Activated CD4-positive, alpha-beta T cell treated with anti-CD3 and anti-CD28 coated beads for 48 hours (primary cell): Measurements from ENCODE around the gene GLO1.
"Not testable (repeated sequence)": the region's sequence is repeated elsewhere in the genome, so short reads cannot be mapped to it uniquely, and the experiment has no call there.

Source experiments
- DNase-seq: peaks from one replicate; pipeline ENCODE4 v3.0.0-alpha.2; 2020

GLO1 gene

GRCh38 chr6:38703949-38704590 is 1.1 kb upstream of the GLO1 start:
- no peak for DNase-seq

- no peak for DNase-seq
Observed at GRCh38 chr6:38701551-38701950, 1.4 kb downstream of the GLO1 start.

- DNase-seq, result not testable (repeated sequence)
Observed at GRCh38 chr6:38699702-38700101, 3.2 kb downstream of the GLO1 start.

GRCh38 chr6:38697846-38698245 is 5.1 kb downstream of the GLO1 start:
- no peak for DNase-seq

GRCh38 chr6:38696345-38696744 is 6.6 kb downstream of the GLO1 start:
- no peak for DNase-seq

DNA sequence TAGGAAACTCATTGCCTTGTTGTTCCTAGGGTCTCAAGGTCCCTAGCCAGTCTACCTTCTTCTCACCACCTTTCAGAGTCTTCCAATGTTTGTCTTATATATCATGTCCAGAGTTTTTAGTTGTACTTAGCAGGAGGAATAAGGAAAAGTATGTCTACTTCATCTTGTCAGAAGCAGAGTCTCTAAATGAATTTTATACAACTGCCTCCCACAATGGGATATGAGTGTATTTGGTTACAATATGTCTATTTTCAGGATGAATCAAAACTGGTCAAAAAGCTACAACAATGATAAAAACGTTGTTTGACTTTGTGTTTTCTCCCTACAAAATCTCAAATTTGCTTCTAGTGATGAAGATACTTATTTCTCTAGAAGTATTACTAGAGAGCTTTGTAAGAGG is 7.0 kb downstream of the GLO1 start:
- DNase-seq, result no peak

GRCh38 chr6:38695227-38695900 is 7.6 kb downstream of the GLO1 start:
- no peak for DNase-seq

DNA sequence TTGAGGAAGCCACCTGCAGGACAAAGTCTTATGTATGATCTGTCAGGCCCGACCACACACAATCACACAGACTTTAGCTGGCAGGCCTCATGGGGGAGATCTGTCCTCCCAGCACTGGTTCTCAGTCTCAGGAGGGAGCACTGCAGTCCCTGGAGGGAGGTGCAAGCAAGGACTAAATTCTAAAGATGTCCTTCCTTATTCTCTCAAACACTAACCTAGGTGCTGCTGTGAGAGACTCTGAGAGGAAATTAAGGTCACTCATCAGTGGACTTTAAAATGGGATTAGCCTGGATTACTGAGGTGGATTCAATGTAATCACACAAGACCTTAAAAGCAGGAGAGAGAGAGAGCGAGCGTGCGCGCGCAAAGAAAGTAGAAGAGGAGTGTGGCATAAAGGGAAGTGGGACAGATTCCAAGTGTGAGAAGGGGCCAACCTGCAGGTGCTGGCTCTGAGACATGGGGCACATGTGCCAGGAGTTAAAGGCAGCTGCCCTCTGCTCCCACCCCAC is 14.3 kb downstream of the GLO1 start:
- no peak for DNase-seq

DNA sequence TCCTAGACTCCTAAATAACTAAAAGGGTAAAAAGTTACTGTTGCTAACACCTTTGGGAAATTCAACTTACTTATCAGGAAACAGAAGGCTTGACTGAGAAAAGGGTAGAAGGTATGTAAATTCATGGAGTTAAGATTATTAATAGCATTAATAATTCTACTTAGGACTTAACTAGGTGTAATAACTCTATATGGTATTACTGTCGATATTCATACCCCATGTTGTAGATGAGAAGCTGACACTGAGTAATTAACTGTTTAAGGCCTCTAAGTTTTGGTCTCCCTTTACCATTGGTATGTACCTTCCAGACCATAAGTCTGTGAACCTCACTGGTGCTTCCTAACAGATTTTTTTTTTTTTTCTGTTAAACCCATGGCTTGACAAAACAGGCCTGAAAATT is 15.4 kb downstream of the GLO1 start:
- DNase-seq, result no peak

DNA sequence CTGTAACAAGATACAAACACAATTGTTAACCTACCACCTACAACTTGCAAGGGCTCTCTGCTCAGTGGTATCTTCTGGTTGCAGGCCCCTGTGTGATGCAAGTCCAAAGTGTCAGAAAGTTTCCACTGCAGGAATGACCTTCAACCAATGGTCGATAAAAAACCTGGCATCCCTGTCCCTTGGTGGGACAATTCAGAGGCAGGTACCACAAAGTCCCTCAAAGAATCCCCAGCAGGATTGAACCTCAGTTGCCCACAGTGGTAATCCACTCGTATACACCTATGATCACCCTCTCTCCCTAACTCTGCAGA is 15.9 kb downstream of the GLO1 start:
- no peak for DNase-seq

GRCh38 chr6:38686270-38687042 is 16.5 kb downstream of the GLO1 start:
- no peak for DNase-seq

DNA sequence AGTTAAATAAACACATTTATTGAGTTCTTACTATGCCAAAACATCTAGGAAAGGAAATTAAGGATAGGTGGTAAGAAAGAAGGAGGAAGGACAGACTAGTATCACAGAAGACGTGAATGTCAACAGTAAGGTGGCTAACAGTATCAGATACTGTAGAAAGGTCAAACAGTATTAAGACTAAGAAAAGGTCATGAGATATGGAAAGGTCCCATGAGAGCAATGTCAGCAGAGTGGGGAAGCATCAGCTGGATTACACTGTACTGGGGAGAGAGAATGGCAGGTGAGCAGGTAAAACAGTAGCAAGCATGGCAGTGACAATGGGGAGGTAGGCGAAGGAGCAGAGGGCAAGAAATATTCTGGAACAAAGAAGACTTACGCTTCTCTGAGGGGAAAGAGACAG is 18.0 kb downstream of the GLO1 start:
- DNase-seq, result no peak

DNA sequence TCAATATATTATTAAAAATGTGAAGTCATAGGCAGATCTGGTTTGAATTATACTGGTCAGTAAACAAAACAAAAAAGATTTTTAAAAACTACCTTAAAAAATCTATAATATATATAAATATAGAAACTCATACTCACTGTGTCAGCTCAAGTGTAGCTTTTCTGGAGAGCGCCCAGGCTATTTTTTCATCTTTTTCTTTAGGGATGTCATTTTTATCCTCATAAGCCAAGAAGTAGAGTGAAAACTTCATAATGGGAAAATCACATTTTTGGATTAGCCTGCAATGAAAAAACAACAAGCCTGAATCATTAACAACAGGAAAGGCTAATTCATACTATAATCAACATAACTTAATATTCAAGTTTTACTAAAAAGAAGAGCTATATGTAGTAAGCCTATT is 18.7 kb downstream of the GLO1 start:
- DNase-seq, result no peak

DNA sequence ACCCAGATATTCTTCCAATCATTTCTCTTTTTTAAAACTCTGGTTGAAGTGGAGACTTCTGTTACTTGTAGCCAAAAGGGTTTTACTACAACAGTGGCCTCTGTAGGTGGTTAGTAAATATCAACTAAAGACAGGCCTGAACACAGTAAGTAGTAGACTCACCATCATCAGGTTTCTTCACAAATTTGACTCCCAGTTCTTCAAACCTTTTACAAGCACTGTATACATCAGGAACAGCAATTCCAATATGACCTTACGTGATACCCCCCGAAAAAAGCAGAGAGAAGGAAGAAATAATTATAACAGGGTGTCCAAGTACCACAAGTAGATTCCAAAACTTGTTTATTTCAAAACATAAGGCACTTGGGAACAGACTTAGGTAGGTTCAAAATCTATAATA is 21.1 kb downstream of the GLO1 start:
- DNase-seq, result no peak

- DNase-seq, result no peak
Observed at GRCh38 chr6:38679668-38680067, 23.3 kb downstream of the GLO1 start.

- DNase-seq, result no peak
Observed at GRCh38 chr6:38678178-38678760, 24.7 kb downstream of the GLO1 start.

GRCh38 chr6:38676974-38677544 is 25.9 kb downstream of the GLO1 start:
- no peak for DNase-seq

- DNase-seq, result no peak
Observed at GRCh38 chr6:38676236-38676973, 26.5 kb downstream of the GLO1 start.

DNA sequence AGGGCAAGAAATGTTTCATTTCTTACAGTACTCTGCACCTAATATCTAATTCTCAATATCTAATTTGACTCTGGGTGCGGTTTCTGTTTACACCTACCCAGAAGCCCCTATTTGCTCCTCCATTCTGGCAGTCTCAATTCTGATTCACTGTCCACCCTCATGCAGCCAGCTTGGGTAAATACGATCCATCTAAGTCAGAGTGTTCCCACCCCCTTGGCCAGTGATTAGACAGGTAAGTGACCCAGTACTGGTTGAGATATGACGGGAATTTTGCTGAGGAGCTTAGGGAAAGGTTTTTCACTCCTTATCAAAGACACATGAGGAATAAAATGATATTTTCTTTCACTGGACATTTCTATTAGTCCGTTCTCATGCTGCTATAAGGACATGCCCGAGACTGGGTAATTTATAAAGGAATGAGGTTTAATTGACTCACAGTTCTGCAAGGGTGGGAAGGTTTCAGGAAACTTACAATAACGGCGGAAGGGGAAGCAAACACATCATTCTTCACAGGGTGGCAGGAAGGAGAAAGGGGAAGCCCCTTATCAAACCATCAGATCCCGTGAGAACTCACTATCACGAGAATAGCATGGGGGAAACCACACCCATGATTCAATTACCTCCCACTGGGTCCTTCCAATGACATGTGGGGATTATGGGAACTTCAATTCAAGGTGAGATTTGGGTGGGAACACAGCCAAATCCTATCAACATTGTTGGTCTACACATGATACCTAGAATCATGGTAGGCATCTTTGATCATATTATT is 29.4 kb downstream of the GLO1 start:
- DNase-seq, result peak; percentile 16

GRCh38 chr6:38671885-38672467 is 31.0 kb downstream of the GLO1 start:
- peak; percentile 25 for DNase-seq

DNA sequence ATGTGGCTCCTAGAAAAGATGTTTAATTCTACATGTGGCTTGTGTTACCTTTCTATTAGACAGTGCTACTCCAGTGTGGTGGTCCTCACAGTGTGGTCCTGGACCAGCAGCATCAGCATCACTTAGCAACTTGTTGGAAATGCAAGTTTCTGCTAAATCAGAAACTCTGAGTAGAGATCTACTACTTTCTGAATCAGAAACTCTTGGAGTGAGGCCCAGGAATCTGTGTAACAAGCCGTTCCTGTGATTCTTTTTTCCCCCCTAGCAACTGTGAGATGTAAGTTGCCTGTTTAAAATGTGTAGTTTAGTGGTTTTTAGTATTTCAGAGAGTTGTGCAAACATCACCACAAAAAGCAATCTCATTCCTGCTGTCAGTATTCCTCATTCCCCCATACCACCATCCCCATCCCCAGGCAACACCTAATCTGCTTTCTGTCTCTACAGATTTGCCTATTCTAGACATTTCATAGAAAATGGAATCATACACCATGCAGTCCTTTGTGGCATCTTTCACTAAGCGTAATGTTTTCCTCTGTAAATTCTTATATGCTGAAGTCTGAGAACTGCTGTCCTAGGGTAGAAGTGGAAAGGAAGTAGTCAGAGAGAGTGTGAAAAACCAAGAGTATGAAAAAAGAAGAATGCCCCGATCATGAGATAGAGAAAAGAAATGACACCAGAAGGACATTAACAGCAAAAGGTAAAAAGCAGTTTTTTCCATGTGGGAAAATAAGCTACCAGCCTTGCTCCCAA is 44.4 kb downstream of the GLO1 start:
- no peak for DNase-seq
